Natural killer cell (primary cell): ENCODE results near the gene NBDY. TPM values are rescaled to one million over a fixed set of nuclear protein-coding genes. Genes with fewer than 3 reads are reported as not detected.

Experiments
- ATAC-seq, 3 donors: fragments of 150-1000 bp in 2 of 3; fragments of 200-7000 bp in 1 of 3; cut with Tn5 transposase; 1 replicate in 1 of 3; 2 replicates in 2 of 3; pipeline ENCODE4 v1.10.0; 2021; ENCODE audit warnings: mild to moderate bottlenecking in 2 of 3, moderate library complexity in 2 of 3
- DNase-seq, 2 donors: peaks; one replicate each; pipeline versions ENCODE4 v3.0.0 to v3.0.0-alpha.2; 2013 to 2021; ENCODE audit warnings: mixed read lengths in 1 of 2
- H3K27ac ChIP-seq: one replicate; pipeline ENCODE4 v1.5.1; 2013; ENCODE audit warnings: mild to moderate bottlenecking, low read length
- H3K27me3 ChIP-seq: one replicate; pipeline ENCODE4 v1.6.1; 2013; ENCODE audit warnings: low read length; ENCODE audit not compliant: control insufficient read depth, insufficient read depth
- H3K36me3 ChIP-seq: one replicate; pipeline ENCODE4 v1.6.1; 2013; ENCODE audit warnings: low read length; ENCODE audit not compliant: control insufficient read depth, insufficient read depth
- H3K4me1 ChIP-seq: one replicate; pipeline ENCODE4 v1.6.1; 2013; ENCODE audit warnings: low read length; ENCODE audit not compliant: control insufficient read depth, insufficient read depth
- H3K4me3 ChIP-seq: one replicate; pipeline ENCODE4 v1.5.1; 2013; ENCODE audit warnings: low read length
- H3K9me3 ChIP-seq: one replicate; pipeline ENCODE4 v1.6.1; 2013; ENCODE audit warnings: low read length; ENCODE audit not compliant: control insufficient read depth, insufficient read depth
- H3K27ac Mint-ChIP-seq, 2 donors: one replicate each; pipeline ENCODE4 v1.8.0; 2022; ENCODE audit warnings: mild to moderate bottlenecking in 2 of 2, mixed read lengths in 2 of 2, moderate library complexity in 1 of 2
- H3K27me3 Mint-ChIP-seq, 2 donors: one replicate each; pipeline ENCODE4 v1.8.0; 2022; ENCODE audit warnings: low read depth in 2 of 2, mixed read lengths in 2 of 2
- H3K36me3 Mint-ChIP-seq: one replicate; pipeline ENCODE4 v1.8.0; 2022; ENCODE audit warnings: mixed read lengths
- H3K4me1 Mint-ChIP-seq, 2 donors: one replicate each; pipeline ENCODE4 v1.8.0; 2022; ENCODE audit warnings: mixed read lengths in 2 of 2
- H3K4me3 Mint-ChIP-seq: one replicate; pipeline ENCODE4 v1.8.0; 2022; ENCODE audit warnings: mild to moderate bottlenecking, moderate library complexity, mixed read lengths
- H3K9me3 Mint-ChIP-seq, 2 donors: one replicate each; pipeline ENCODE4 v1.8.0; 2022; ENCODE audit warnings: mixed read lengths in 2 of 2
- CTCF ChIP-seq: fragments of 200-600 bp; IDR thresholded peaks from one replicate; pipeline ENCODE4 v1.8.0; 2022; ENCODE audit warnings: antibody characterized with exemption
- WGBS: methylation state at CpG from one replicate; pipeline ENCODE4 v1.1.7; 2013; ENCODE audit warnings: missing lambda C conversion rate; ENCODE audit not compliant: insufficient coverage; 5-methylcytosine and 5-hydroxymethylcytosine counted together
- intact Hi-C: fragments of 100-400 bp; cut with micrococcal nuclease; formaldehyde crosslinking; loops from one replicate; pipeline ENCODE4 v1.14.2; 2022
- total RNA-seq, 4 donors: library from RNA; stranded (reverse); fragments of 120-200 nt in 1 of 4; gene quantifications; one replicate each; pipeline versions ENCODE4 v1.2.3 to v1.2.4, GENCODE V29; 2013 to 2022

Gene NBDY
- total RNA-seq, 3 donors from 2014 or later (not counting 1 experiment from before 2014, with no cell fraction given) = 16.0 to 23.6 (median 16.6) TPM

DNA sequence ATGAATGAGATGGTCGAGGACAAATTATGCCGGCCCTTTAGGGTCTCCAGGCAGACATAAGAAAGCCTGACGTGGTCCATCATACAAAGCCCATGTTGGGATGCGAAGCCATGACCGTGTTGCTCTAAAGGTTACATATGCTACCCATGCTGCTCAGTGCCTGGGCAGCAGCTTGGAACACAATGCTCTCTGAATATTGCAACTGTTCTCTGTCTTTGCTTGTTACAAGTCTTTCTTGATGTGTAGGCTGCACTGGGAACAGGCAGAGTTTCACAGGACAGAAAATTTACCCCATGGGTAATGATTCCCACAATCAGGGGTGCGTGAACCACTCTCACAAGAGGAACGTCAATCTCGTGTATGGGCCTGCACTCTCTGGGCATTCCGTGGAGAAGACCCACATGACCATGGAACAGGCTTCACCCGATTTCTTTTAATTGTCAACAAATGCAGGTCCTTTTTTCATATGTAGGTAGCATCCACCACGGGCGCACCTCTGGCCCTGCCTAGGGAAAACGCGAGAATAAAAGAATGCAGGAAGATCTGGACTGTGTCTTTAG lies 66.3 kb downstream of the NBDY start:
- no peaks in the 10 kb centered on the region for H3K27me3 ChIP-seq
- H3K27me3 Mint-ChIP-seq = no peaks in the 10 kb centered on the region
- H3K36me3 ChIP-seq = no peaks in the 10 kb centered on the region
- no peaks in the 10 kb centered on the region for H3K36me3 Mint-ChIP-seq
- no peak for TF ChIP-seq CTCF
- H3K4me3 ChIP-seq = no peak overlapping the region
- H3K9me3 ChIP-seq = no peaks in the 10 kb centered on the region
- H3K4me1 ChIP-seq = peaks cover 32% of the 10 kb centered on the region
- no peak for ATAC-seq
- DNase-seq = no peak
- peaks cover 21 to 49% of the 10 kb centered on the region in 2 donors for H3K4me1 Mint-ChIP-seq
- no peak overlapping the region for H3K27ac ChIP-seq
- 94% methylated on average over 14 of the region's 14 CpGs for WGBS
- H3K27ac Mint-ChIP-seq = no peak overlapping the region
- intact Hi-C loops = no loop called here
- no peaks in the 10 kb centered on the region for H3K9me3 Mint-ChIP-seq
- H3K4me3 Mint-ChIP-seq = no peak overlapping the region

DNA sequence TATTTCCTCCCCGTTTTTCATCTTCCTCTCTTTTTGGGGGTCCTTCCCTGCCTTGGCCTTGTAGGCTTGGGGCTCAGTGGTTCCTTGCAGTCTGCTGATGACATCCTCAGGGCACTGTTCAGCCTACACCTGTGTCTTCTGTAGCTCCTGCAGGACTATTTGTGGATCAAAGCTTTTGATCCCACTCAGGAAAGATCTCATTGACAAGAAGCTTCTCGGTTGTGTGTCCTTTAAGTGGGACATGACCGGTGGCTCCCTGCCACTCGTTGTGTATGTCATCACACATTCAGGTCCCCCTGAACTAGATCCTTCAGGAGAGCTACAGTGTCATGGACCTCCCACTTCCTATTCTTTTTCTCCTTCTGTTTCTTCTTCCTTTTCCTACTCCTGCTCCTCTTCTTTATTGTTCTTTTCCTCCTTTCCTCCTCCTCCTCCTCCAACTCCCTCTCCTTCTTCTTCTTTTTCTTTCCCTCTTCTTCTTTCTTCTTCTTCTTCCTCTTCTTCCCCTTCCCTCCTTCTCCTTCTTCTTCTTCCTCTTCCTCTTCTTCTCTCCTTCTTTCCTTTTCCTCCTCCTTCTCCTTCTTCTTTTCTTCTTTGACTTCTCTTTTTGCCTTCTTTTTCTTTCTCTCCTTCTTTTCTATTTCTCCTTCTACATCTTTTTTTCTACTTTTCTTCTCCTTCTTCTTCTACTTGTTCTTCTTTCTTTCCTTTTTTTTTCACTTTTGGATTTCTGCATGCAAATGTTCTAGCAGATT lies 67.8 kb downstream of the NBDY start:
- no peaks in the 10 kb centered on the region for H3K9me3 Mint-ChIP-seq
- no peaks in the 10 kb centered on the region for H3K9me3 ChIP-seq
- no peaks in the 10 kb centered on the region for H3K36me3 ChIP-seq
- H3K4me1 ChIP-seq = peaks cover 47% of the 10 kb centered on the region
- no peak overlapping the region for H3K4me3 ChIP-seq
- no peaks in the 10 kb centered on the region for H3K27me3 ChIP-seq
- no peak for DNase-seq
- no peak overlapping the region for H3K4me3 Mint-ChIP-seq
- TF ChIP-seq CTCF = no peak
- no peaks in the 10 kb centered on the region for H3K27me3 Mint-ChIP-seq
- H3K4me1 Mint-ChIP-seq = peaks cover 35 to 52% of the 10 kb centered on the region in 2 donors
- no peak for ATAC-seq
- WGBS = 94% methylated on average over 4 of the region's 4 CpGs
- H3K36me3 Mint-ChIP-seq = no peaks in the 10 kb centered on the region
- intact Hi-C loops = no loop called here
- H3K27ac ChIP-seq = no peak overlapping the region
- peak overlapping the region in 1 of 2 donors; percentile 73 for H3K27ac Mint-ChIP-seq

DNA sequence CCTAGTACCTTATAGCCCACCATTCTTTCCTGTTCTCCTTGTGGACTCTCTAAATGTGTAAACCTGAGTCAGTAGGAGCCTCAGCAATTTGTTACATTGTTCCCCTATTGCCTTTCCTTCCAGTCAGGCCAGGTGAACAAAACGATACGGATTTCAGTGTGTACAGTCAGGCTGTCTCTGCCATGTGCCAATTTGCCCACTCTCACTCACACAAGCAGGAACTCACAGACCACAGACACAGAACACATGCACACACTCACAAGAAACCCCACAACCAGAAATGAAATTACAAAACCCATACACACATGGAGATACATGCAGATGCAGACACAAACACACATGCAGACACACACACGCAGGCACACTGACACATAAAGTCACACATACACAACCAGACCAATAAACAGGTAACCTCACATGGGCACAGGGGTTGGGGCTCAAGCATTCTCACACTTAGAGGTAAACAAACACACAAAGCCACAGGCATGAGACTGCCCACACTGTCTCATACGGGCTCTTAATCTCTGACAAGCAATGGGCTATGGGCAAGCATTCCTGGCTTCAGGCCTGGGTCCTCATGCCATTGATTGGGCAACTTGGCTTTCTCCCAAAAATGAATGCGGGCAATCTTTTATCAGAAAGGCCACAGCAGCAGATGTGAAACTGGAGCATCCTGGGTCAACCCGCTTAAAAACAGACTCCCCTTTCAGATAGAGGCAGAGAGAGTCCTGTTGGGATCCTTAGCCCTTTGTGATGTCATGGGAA lies 68.7 kb downstream of the NBDY start:
- intact Hi-C loops = no loop called here
- H3K27me3 Mint-ChIP-seq = no peaks in the 10 kb centered on the region
- peak in 2 of 3 donors; percentile 18 to 23 for ATAC-seq
- Histone ChIP-seq H3K4me3 (no peak overlapping the region), H3K36me3 (no peaks in the 10 kb centered on the region), H3K9me3 (no peaks in the 10 kb centered on the region), H3K4me1 (peaks cover 41% of the 10 kb centered on the region), H3K27me3 (no peaks in the 10 kb centered on the region), H3K27ac (peak overlapping the region; percentile 9)
- H3K4me3 Mint-ChIP-seq = no peak overlapping the region
- no peak for DNase-seq
- no peaks in the 10 kb centered on the region for H3K36me3 Mint-ChIP-seq
- peak overlapping the region; percentile 3 for H3K27ac Mint-ChIP-seq
- H3K9me3 Mint-ChIP-seq = no peaks in the 10 kb centered on the region
- peaks cover 28 to 46% of the 10 kb centered on the region in 2 donors for H3K4me1 Mint-ChIP-seq
- TF ChIP-seq CTCF = no peak
- WGBS = 44% methylated on average over 5 of the region's 6 CpGs
